SK-MEL-5 (cell line): ENCODE measurements around the gene RAB4A. TPM values are rescaled to one million over a fixed set of nuclear protein-coding genes. Genes with fewer than 3 reads are reported as not detected.

Experiments
- DNase-seq: peaks from one replicate; pipeline ENCODE4 v3.0.0-alpha.2; 2016; ENCODE audit warnings: low read depth, low spot score
- in situ Hi-C: cut with HindIII; loops from 2 replicates; pipeline ENCODE4 v1.10.0; 2016; ENCODE audit warnings: low sequenced_read_pairs, high pct_unique_total_duplicates, low pct_unique_long_range_greater_than_20kb
- polyA plus RNA-seq, 2 experiments: library from polyadenylated mRNA; depleted of rRNA; stranded (reverse); fragments of >200 nt; gene quantifications; 2 replicates each; pipeline ENCODE4 v1.2.3, GENCODE V29; 2015
- total RNA-seq: library from RNA; depleted of rRNA; stranded (reverse); fragments of >200 nt; shearing (Covaris generic); gene quantifications from 2 replicates; pipeline ENCODE4 v1.2.3, GENCODE V29; 2014; rRNA removed

The RAB4A gene, protein sequence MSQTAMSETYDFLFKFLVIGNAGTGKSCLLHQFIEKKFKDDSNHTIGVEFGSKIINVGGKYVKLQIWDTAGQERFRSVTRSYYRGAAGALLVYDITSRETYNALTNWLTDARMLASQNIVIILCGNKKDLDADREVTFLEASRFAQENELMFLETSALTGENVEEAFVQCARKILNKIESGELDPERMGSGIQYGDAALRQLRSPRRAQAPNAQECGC
- total RNA-seq, result 35.9 and 41.1 TPM in 2 replicates
- polyA plus RNA-seq (2015; cell fraction: cytosol; rRNA removed), result 42.0 and 43.9 TPM in 2 replicates
- 14.8 and 15.9 TPM in 2 replicates for polyA plus RNA-seq (2015; cell fraction: nucleus; rRNA removed)

GRCh38 chr1:229270547-229271447 is at the start of gene RAB4A:
Gene RAB4A, plus strand, starts transcription at chr1:229271111. Its CDS starts 229 bp downstream, at chr1:229271340.
- DNase-seq, result peak; percentile 86
- in situ Hi-C loops, result no loop called here

GRCh38 chr1:229222081-229222480 is 48.8 kb upstream of the RAB4A start:
- in situ Hi-C loops, result no loop called here

DNA sequence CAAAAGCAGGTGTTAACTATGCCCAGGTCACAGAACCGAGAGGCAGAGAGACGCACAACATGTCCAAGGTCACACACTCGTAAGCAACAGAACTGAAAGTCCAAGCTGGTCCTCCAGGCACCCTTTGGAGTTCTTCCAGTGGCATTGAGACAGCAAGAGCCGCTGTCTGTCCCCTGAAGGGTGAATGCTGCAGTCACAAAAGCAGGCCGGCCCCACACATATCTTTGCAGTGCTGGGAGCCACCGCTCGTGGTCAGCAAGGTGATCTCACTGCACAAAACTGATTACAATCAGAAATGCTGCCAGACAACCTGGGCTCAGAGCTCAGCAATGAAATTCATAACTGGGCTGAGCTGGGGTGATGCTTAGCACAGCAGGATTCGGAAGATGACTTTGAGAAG is 47.4 kb upstream of the RAB4A start:
- no peak for DNase-seq

More at GRCh38 chr1:229222081-229222480, 48.8 kb upstream of the RAB4A start:
- DNase-seq, result no peak

GRCh38 chr1:229224308-229224707 is 46.6 kb upstream of the RAB4A start:
- no peak for DNase-seq
- in situ Hi-C loops, result no loop called here

More for the DNA sequence above, 47.4 kb upstream of the RAB4A start:
- in situ Hi-C loops, result no loop called here

DNA sequence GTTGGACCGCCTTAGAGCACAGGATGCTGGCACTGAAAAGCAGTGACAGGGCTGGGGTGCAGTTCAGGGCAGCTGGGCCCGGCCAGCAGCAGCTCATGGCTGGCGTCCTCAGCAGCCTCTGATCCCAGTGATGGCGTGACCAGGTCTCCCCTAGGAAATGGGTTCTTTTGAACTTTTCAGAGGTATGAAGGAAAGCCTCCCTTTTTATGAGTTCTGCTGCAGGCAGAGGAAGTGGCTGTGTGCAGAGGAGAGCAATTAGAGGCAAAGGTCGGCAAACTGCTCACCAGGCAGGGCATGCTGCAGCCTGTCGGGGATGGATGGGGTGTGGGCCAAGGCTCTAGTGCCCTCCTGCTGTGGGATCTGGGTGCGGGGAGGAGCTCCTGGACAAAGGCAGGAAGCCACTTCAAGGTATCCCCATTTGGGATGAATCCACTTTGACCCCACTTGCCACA is 45.6 kb upstream of the RAB4A start:
- no peak for DNase-seq
- in situ Hi-C loops, result no loop called here

DNA sequence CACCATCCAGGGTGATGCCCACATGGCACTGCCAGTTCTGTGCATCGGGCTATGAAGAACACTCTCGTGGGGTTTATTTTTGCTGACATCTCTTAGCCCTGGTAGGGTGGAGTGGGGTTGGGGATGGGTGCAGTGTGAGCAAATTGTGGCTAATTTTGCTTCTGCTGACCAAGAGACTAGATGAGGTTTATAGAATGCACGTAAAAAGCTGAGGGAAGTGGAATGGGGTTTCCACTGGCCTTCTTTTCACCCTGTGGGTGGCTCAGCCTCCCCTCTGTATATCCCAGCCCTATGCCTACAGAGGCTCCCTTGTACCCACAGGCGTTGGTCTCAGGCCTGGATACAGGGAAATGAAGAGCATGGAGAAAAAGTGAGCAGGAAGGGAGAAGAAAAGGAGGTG is 44.1 kb upstream of the RAB4A start:
- in situ Hi-C loops, result no loop called here
- DNase-seq, result no peak

DNA sequence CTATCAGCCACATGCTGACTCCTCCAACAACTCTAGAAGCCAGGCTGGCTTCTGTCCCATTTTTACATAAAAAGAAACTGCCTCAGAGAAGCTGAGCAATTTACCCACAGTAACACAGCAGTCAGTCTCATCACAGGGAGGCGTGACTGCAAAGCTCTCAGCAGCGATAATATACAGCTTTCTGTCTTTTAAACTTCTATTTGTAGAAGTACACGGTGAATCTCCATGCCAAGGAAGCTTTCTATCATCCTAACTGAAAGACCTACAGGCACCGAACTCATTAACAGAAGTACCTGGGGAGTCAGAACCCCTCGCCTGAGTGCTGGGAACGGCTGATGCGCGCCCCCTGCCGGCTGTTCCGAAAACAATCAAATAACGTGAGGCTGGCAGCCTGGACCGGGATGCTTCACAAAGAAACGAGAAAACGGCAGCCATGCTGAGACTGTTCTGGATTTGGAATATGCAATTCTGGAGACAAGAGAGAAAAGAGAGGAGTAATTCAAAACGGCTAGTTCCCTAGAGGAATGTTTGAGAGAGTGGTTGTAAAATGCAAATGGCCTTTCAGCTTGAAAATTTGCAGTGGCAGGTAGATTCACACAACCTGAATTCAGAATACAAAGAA is 43.5 kb upstream of the RAB4A start:
- DNase-seq, result peak; percentile 77
- in situ Hi-C loops, result no loop called here

DNA sequence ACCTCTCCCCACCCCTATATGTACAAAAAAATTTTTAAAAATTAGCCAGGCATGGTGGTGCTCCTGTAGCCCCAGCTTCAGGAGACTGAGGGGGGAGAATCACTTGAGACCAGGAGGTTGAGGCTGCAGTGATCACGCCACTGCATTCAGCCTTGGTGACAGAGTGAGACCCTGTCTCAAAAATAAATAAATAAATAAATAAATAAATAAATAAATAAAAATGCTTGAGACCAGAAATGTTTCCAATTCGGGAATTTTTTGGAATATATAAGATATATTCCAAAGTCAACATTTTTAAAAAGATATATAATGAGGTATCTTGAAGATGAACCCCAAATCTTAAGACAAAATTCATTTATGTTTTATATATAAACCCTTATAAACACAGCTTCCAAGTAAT is 42.4 kb upstream of the RAB4A start:
- no peak for DNase-seq
- in situ Hi-C loops, result no loop called here

- peak; percentile 20 for DNase-seq
- in situ Hi-C loops, result no loop called here
Observed at GRCh38 chr1:229229137-229229720, 41.7 kb upstream of the RAB4A start.

DNA sequence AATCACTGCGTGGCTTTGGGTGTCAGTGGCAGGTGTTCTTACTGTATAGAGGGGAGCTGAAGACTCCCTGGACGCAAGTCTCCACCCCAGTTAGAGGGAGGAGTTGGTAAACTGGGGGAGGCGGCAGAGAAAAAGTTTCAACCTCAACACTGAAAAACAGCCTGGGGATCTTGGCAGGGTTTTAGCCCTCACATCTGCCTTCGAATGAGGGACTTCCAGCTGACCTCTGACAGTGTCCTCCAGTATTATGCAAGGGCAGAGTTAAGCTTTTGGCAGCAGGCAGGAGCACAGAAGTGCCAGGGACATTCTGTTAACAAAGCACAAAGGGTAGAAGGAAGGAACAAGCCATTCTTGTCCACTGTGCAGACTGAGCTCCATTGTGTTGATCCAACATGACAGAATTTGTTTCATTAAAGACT is 41.2 kb upstream of the RAB4A start:
- in situ Hi-C loops, result no loop called here

DNA sequence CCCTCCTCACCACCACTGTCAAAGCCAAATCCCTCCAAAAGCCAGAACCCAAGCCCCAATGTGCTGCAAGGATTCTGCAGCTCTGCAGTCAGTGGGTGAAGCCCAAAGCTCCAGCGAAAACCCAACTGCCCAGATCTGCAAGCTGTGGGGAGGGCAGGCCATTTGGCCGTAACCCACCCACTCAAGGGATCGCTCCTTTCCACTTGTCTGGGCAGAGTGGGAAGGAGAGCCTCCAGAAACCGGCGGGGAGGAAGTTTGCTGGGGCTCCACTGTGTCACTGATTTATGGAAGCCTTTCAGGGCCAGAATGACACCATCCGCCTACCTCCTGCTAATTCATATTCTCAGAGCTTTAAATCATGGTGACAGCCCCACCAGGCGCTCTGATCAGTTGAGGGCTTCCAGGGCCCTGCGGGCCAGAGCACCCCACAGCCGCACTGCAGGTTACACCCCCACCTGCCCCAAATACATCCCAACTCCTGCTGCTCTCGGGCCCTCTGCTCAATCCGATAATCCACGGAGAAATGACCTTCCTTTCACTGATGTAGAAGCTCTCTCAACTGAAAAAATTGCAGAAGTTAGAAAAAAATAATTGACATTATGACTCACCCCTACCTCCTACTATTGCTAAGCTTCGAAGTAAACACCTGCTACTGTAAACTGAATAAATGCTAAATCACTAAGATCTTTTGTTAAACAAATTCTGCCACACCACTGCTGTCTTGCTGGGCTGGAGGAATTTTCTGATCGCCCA is 40.6 kb upstream of the RAB4A start:
- DNase-seq, result no peak
- in situ Hi-C loops, result no loop called here

More for the DNA sequence above, 41.2 kb upstream of the RAB4A start:
- peak; percentile 62 for DNase-seq

GRCh38 chr1:229230893-229231753 is 39.8 kb upstream of the RAB4A start:
- peak; percentile 23 for DNase-seq
- in situ Hi-C loops, result no loop called here

DNA sequence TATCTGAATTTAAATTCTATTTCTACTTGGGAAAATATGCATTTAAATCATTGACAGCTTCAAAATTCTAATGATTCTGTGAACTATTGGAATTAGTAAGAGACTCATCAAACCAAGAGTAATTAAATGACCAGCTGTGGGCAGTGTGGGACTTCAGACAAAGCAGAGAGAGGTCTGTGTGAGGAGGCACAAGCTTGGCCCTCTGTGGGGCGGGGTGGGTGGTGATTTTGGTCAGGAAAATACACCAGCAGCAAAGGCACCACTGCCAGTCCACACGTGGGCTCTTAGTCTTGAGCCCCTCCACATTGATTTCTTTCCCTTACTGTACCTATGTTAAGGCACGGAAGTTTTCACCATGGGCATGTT is 39.2 kb upstream of the RAB4A start:
- in situ Hi-C loops, result no loop called here

DNA sequence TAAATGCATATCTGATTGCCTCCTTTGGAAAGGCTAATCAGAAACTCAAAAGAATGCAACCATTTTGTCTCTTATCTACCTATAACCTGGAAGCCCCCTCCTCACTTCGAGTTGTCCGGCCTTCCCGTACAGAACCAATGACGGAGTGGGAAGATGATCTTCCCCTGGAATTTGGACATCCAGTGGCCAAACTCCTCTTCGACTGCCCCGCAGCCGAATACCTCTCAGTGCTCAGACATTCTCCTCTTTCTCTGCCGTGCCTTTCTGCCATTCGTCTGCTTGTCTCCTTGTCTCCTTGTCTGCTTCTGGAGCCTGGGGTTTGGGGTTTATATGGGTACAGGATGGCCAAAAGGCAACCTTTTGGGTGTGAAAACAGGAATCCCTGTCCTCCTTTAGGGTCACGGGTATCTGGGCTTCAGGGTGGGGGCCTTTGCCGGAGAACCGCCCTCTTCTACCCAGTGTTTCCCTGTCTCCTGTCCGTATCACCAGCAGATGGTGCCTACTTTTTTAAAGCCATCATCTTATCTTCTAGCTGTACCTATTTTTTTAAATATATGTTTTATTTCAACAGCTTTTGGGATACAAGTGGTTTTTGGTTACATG is 35.9 kb upstream of the RAB4A start:
- no peak for DNase-seq
- in situ Hi-C loops, result no loop called here

More for the DNA sequence above, 39.2 kb upstream of the RAB4A start:
- DNase-seq, result peak; percentile 15

- DNase-seq, result no peak
- in situ Hi-C loops, result no loop called here
Observed at GRCh38 chr1:229237320-229237719, 33.6 kb upstream of the RAB4A start.

GRCh38 chr1:229238231-229238630 is 32.7 kb upstream of the RAB4A start:
- in situ Hi-C loops, result no loop called here
- DNase-seq, result no peak
